22Rv1 (cell line): Measurements from ENCODE around the gene SDHAF2.

Source experiments
- CTCF ChIP-seq: fragments of 450-650 bp; IDR thresholded peaks from 2 replicates; pipeline ENCODE4 v1.5.1; 2017; ENCODE audit warnings: mild to moderate bottlenecking
- ZFX ChIP-seq: fragments of 450-650 bp; IDR thresholded peaks from 2 replicates; pipeline ENCODE4 v1.6.1; 2017; ENCODE audit warnings: antibody characterized with exemption, borderline replicate concordance

DNA sequence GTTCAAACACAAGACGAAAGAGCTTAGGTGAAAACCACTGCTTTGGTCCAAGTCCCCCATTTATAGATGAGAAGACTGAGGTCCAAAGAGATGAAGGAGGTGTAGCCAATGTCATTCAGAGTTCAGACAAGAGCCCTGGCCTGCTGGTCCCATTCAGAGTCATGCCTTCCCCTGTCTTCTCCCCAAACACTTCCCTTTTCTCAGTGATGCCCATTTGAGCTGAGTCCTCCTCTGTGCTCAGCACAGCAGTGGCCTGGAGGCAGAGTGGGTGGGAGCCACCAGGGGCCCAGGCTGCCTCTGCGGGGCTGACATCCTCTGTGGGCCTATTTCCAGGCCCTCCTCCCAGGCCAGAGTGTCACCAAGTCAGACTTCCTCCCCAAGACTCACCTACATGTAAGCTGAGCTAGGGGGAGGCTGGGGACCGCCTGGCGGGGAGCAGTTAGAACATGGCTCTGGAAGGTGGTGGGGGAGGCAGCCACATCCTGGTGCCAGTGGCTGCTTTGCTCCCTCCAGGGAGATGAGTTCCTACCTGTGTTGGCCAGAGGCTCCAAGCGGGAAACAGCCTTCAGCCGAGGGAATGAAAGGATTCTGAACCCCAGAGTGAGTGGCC lies 56.2 kb downstream of the SDHAF2 start:
- no peak for TF ChIP-seq CTCF
- TF ChIP-seq ZFX = no peak
